OCI-LY7 (cell line): Measurements from ENCODE around the gene OAS3. TPM values are rescaled to one million over a fixed set of nuclear protein-coding genes. Genes with fewer than 3 reads are reported as not detected.

Experiments used
- BruUV-seq: library from RNA; stranded (reverse); fragments of 400-500 nt; replicated peaks from 2 replicates; lab custom pipeline; 2021; lab: Mats Ljungman, UMichigan
- CTCF ChIA-PET: fragments of 300-600 bp; sonication (Branson Sonifier 250); formaldehyde crosslinking; loops from one replicate; lab custom pipeline; 2022; ENCODE audit warnings: antibody characterized with exemption; ENCODE audit not compliant: unreplicated experiment; lab: Charles Lee
- POLR2A ChIA-PET: fragments of 300-600 bp; sonication (Branson Sonifier 250); formaldehyde crosslinking; loops from one replicate; lab custom pipeline; 2022; ENCODE audit warnings: antibody characterized with exemption; lab: Charles Lee
- DNase-seq: peaks from one replicate; pipeline ENCODE4 v3.0.0-alpha.2; 2015; ENCODE audit warnings: low spot score
- H2AFZ ChIP-seq: fragments of 200-600 bp; sonication (generic), shearing (Covaris generic); 2 replicates; pipeline ENCODE4 v1.6.1; 2014; ENCODE audit warnings: mild to moderate bottlenecking, antibody characterized with exemption, low read length, moderate library complexity
- H3K27ac ChIP-seq: fragments of 200-600 bp; sonication (generic); 2 replicates; pipeline ENCODE4 v1.5.1; 2014; ENCODE audit warnings: mixed run types, low read depth, mild to moderate bottlenecking, moderate library complexity, low read length, inconsistent platforms; ENCODE audit not compliant: poor library complexity, severe bottlenecking
- H3K36me3 ChIP-seq: fragments of 200-600 bp; sonication (generic); 2 replicates; pipeline ENCODE4 v1.6.1; 2014; ENCODE audit warnings: mild to moderate bottlenecking, antibody characterized with exemption, low read length, moderate library complexity, mixed read lengths; ENCODE audit not compliant: insufficient read depth
- H3K4me1 ChIP-seq: fragments of 200-600 bp; sonication (generic); 2 replicates; pipeline ENCODE4 v1.5.1; 2014; ENCODE audit warnings: mild to moderate bottlenecking, low read length; ENCODE audit not compliant: insufficient read depth, poor library complexity, severe bottlenecking
- H3K4me2 ChIP-seq: fragments of 200-600 bp; sonication (generic); 2 replicates; pipeline ENCODE4 v1.6.1; 2014; ENCODE audit warnings: mild to moderate bottlenecking, low read length
- H3K4me3 ChIP-seq: fragments of 200-600 bp; sonication (generic); 2 replicates; pipeline ENCODE4 v1.5.1; 2014; ENCODE audit warnings: mild to moderate bottlenecking, low read depth, low read length; ENCODE audit not compliant: poor library complexity, severe bottlenecking
- H3K79me2 ChIP-seq: fragments of 200-600 bp; sonication (generic); 2 replicates; pipeline ENCODE4 v1.6.1; 2016; ENCODE audit warnings: low read depth, mild to moderate bottlenecking, low read length, moderate library complexity, mixed read lengths; ENCODE audit not compliant: insufficient read depth
- H3K9me2 ChIP-seq: fragments of 200-600 bp; sonication (generic); 2 replicates; pipeline ENCODE4 v1.6.1; 2016; ENCODE audit warnings: mild to moderate bottlenecking, low read length, mixed read lengths; ENCODE audit not compliant: insufficient read depth
- H3K9me3 ChIP-seq: fragments of 200-600 bp; sonication (generic); 2 replicates; pipeline ENCODE4 v1.6.1; 2014; ENCODE audit warnings: mild to moderate bottlenecking, mixed run types, low read length, mixed read lengths
- H4K20me1 ChIP-seq: fragments of 200-600 bp; sonication (generic); 2 replicates; pipeline ENCODE4 v1.6.1; 2014; ENCODE audit warnings: mild to moderate bottlenecking, antibody characterized with exemption, low read length, moderate library complexity, mixed read lengths; ENCODE audit not compliant: insufficient read depth
- CTCF ChIP-seq: fragments of 200-600 bp; sonication (generic); conservative IDR thresholded peaks from 2 replicates; pipeline ENCODE4 v1.5.1; 2014; ENCODE audit warnings: mild to moderate bottlenecking, antibody characterized with exemption, low read length, moderate library complexity, mixed read lengths
- EZH2phosphoT487 ChIP-seq: fragments of 200-600 bp; sonication (generic); IDR thresholded peaks from 2 replicates; pipeline ENCODE4 v1.6.1; 2018; ENCODE audit warnings: low read depth, borderline replicate concordance, mild to moderate bottlenecking, mixed run types, antibody characterized with exemption, low read length, moderate library complexity, mixed read lengths
- intact Hi-C: fragments of 100-400 bp; cut with micrococcal nuclease; formaldehyde crosslinking; loops from one replicate; pipeline ENCODE4 v1.10.0; 2022; ENCODE audit not compliant: unreplicated experiment
- total RNA-seq, 2 experiments: library from RNA; depleted of rRNA in 1 of 2; stranded (reverse); fragments of >200 nt in 1 of 2; shearing (Covaris generic) in 1 of 2; gene quantifications; 2 replicates each; pipeline ENCODE4 v1.2.3, GENCODE V29; 2014 to 2022

OAS3 gene
- total RNA-seq, 2 experiments from 2014 or later, result 0.79 to 9.2 TPM

- POLR2A ChIA-PET, result interaction anchor here (1.1 to 1.2 kb wide), 3 partner anchors 10 to 18 kb away, joined by 3 to 5 read pairs (median 3); partner anchors contain the start of gene OAS2
- TF ChIP-seq CTCF, result no peak
- TF ChIP-seq EZH2phosphoT487, result no peak
- peaks cover 8% of the 10 kb centered on the region for H3K4me1 ChIP-seq
- no peaks in the 10 kb centered on the region for H4K20me1 ChIP-seq
- intact Hi-C loops, result no loop called here
- H3K36me3 ChIP-seq, result no peaks in the 10 kb centered on the region
- H3K27ac ChIP-seq, result no peak overlapping the region
- CTCF ChIA-PET, result interaction anchor here (0.6 kb wide), 1 partner anchor 143 kb away, joined by 4 read pairs; no protein-coding TSS in a partner anchor
- no peaks in the 10 kb centered on the region for H3K79me2 ChIP-seq
- no peak overlapping the region for H3K4me3 ChIP-seq
- peak; percentile 64 for DNase-seq
- BruUV-seq, result no TSS peak
- peak overlapping the region; percentile 36; the same call in 1 of the 2 replicates for H3K4me2 ChIP-seq
- H3K9me2 ChIP-seq, result no peaks in the 10 kb centered on the region
- no peaks in the 10 kb centered on the region for H3K9me3 ChIP-seq
- peak overlapping the region; percentile 81; the same call in 1 of the 2 replicates for H2AFZ ChIP-seq
Observed at GRCh38 chr12:112961074-112961473, 22.8 kb downstream of the OAS3 start.

GRCh38 chr12:112961536-112961935 lies 23.3 kb downstream of the OAS3 start:
- Histone ChIP-seq H3K4me3 (no peak overlapping the region), H2AFZ (peak overlapping the region; percentile 81; the same call in 1 of the 2 replicates), H3K4me2 (peak overlapping the region; percentile 36; the same call in 1 of the 2 replicates), H3K79me2 (no peaks in the 10 kb centered on the region), H3K9me2 (no peaks in the 10 kb centered on the region), H3K9me3 (no peaks in the 10 kb centered on the region), H3K4me1 (peaks cover 8% of the 10 kb centered on the region), H3K27ac (no peak overlapping the region), H4K20me1 (no peaks in the 10 kb centered on the region), H3K36me3 (no peaks in the 10 kb centered on the region)
- POLR2A ChIA-PET, result interaction anchor here (1.1 kb wide), 2 partner anchors 10 to 16 kb away, joined by 3 to 5 read pairs; partner anchors contain the start of gene OAS2
- intact Hi-C loops, result no loop called here
- no peak for DNase-seq
- CTCF ChIA-PET, result no interaction called here
- BruUV-seq, result no TSS peak
- TF ChIP-seq CTCF, result no peak
- TF ChIP-seq EZH2phosphoT487, result no peak

GRCh38 chr12:112962561-112962960 lies 24.3 kb downstream of the OAS3 start:
- POLR2A ChIA-PET, result interaction anchor here (0.6 kb wide), 1 partner anchor 96 kb away, joined by 6 read pairs; no protein-coding TSS in a partner anchor
- TF ChIP-seq CTCF (no peak), EZH2phosphoT487 (no peak)
- Histone ChIP-seq H3K4me1 (peaks cover 8% of the 10 kb centered on the region), H4K20me1 (no peaks in the 10 kb centered on the region), H3K27ac (no peak overlapping the region), H3K36me3 (no peaks in the 10 kb centered on the region), H2AFZ (no peak overlapping the region), H3K4me2 (no peak overlapping the region), H3K9me2 (no peaks in the 10 kb centered on the region), H3K79me2 (no peaks in the 10 kb centered on the region), H3K4me3 (no peak overlapping the region), H3K9me3 (no peaks in the 10 kb centered on the region)
- intact Hi-C loops, result no loop called here
- no peak for DNase-seq
- BruUV-seq, result no TSS peak
- CTCF ChIA-PET, result interaction anchor here (0.6 kb wide), 1 partner anchor 408 kb away, joined by 3 read pairs; no protein-coding TSS in a partner anchor
